HEK293 (cell line): ENCODE results near the gene SPOCK1.

Experiments used
- CTCF ChIA-PET: fragments of 350-600 bp; formaldehyde crosslinking; extraction: SDS; loops from one replicate; lab custom pipeline; 2021; ENCODE audit warnings: antibody characterized with exemption; lab: Yijun Ruan, JAX
- POLR2A ChIA-PET: fragments of 300-600 bp; formaldehyde crosslinking; extraction: SDS; loops from one replicate; lab custom pipeline; 2020; ENCODE audit warnings: antibody characterized with exemption, inconsistent platforms; lab: Yijun Ruan, JAX
- H3K27ac ChIP-seq: fragments of 200-500 bp; sonication (Bioruptor generic); 2 replicates; pipeline ENCODE4 v1.5.1; 2014; ENCODE audit warnings: low read depth, low read length, control low read depth, inconsistent platforms; ENCODE audit errors: extremely low read depth
- H3K36me3 ChIP-seq, 2 experiments: fragments of 200-500 bp in 1 of 2; sonication (Bioruptor generic) in 1 of 2; 1 replicate in 1 of 2; 2 replicates in 1 of 2; pipeline ENCODE4 v1.5.1; 2014 to 2017; ENCODE audit warnings: inconsistent platforms in 2 of 2, low read length in 2 of 2; ENCODE audit not compliant: control insufficient read depth in 2 of 2, insufficient read depth in 1 of 2
- H3K4me1 ChIP-seq: fragments of 200-500 bp; sonication (Bioruptor generic); 2 replicates; pipeline ENCODE4 v1.5.1; 2014; ENCODE audit warnings: mild to moderate bottlenecking, low read length, inconsistent platforms; ENCODE audit not compliant: control insufficient read depth, insufficient read depth
- H3K4me3 ChIP-seq: 2 replicates; pipeline ENCODE4 v1.5.1; 2011; ENCODE audit warnings: low read depth, mild to moderate bottlenecking, control low read depth, low read length, moderate library complexity
- H3K9me3 ChIP-seq: fragments of 200-500 bp; sonication (Bioruptor generic); 2 replicates; pipeline ENCODE4 v1.5.1; 2014; ENCODE audit warnings: low read depth, low read length, inconsistent platforms; ENCODE audit not compliant: control insufficient read depth, insufficient read depth
- CTCF ChIP-seq: fragments of 450-650 bp; formaldehyde crosslinking; IDR thresholded peaks from 2 replicates; pipeline ENCODE4 v1.5.1; 2016; ENCODE audit warnings: missing biosample characterization, missing genetic modification characterization
- PRDM10 ChIP-seq: fragments of 450-650 bp; formaldehyde crosslinking; IDR thresholded peaks from 2 replicates; pipeline ENCODE4 v1.5.1; 2016; ENCODE audit warnings: missing biosample characterization, missing genetic modification characterization
- PRDM2 ChIP-seq: fragments of 450-650 bp; formaldehyde crosslinking; IDR thresholded peaks from 2 replicates; pipeline ENCODE4 v1.5.1; 2016; ENCODE audit warnings: missing biosample characterization, missing genetic modification characterization, borderline replicate concordance
- ZNF19 ChIP-seq: fragments of 450-650 bp; formaldehyde crosslinking; IDR thresholded peaks from 2 replicates; pipeline ENCODE4; 2016; ENCODE audit warnings: missing biosample characterization, missing genetic modification characterization, low read depth
- ZNF302 ChIP-seq: fragments of 450-650 bp; formaldehyde crosslinking; IDR thresholded peaks from 2 replicates; pipeline ENCODE4 v1.5.1; 2016; ENCODE audit warnings: missing biosample characterization, missing genetic modification characterization, low read depth
- ZNF433 ChIP-seq: fragments of 450-650 bp; formaldehyde crosslinking; IDR thresholded peaks from 2 replicates; pipeline ENCODE4 v1.5.1; 2016; ENCODE audit warnings: missing biosample characterization, missing genetic modification characterization, low read depth
- ZNF645 ChIP-seq: fragments of 450-650 bp; formaldehyde crosslinking; IDR thresholded peaks from 2 replicates; pipeline ENCODE4; 2016; ENCODE audit warnings: missing biosample characterization, missing genetic modification characterization
- TF ChIP-seq, protein P1 (sequence below): IDR thresholded peaks from 2 replicates; pipeline ENCODE4 v1.6.1; 2011; ENCODE audit warnings: mild to moderate bottlenecking, low read depth, low read length, borderline replicate concordance
- TF ChIP-seq, protein P2 (sequence below): fragments of 450-650 bp; formaldehyde crosslinking; IDR thresholded peaks from 2 replicates; pipeline ENCODE4 v1.5.1; 2016; ENCODE audit warnings: missing biosample characterization, missing genetic modification characterization

The SPOCK1 gene

GRCh38 chr5:137308311-137308710, 190.8 kb downstream of the SPOCK1 start:
- POLR2A ChIA-PET = no interaction called here
- TF ChIP-seq PRDM10 (tag by site-specific recombination) = no peak
- TF ChIP-seq ZNF645 (tag by site-specific recombination) = no peak
- TF ChIP-seq, all 188 proteins: peak for 0
- CTCF ChIA-PET = no interaction called here

GRCh38 chr5:137306903-137307302, 192.2 kb downstream of the SPOCK1 start:
- no peak for TF ChIP-seq CTCF (tag by site-specific recombination)
- TF ChIP-seq ZNF302 (tag by site-specific recombination) = no peak
- TF ChIP-seq PRDM2 = no peak
- TF ChIP-seq, protein P1, sequence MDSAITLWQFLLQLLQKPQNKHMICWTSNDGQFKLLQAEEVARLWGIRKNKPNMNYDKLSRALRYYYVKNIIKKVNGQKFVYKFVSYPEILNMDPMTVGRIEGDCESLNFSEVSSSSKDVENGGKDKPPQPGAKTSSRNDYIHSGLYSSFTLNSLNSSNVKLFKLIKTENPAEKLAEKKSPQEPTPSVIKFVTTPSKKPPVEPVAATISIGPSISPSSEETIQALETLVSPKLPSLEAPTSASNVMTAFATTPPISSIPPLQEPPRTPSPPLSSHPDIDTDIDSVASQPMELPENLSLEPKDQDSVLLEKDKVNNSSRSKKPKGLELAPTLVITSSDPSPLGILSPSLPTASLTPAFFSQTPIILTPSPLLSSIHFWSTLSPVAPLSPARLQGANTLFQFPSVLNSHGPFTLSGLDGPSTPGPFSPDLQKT = no peak
- TF ChIP-seq, protein P2, sequence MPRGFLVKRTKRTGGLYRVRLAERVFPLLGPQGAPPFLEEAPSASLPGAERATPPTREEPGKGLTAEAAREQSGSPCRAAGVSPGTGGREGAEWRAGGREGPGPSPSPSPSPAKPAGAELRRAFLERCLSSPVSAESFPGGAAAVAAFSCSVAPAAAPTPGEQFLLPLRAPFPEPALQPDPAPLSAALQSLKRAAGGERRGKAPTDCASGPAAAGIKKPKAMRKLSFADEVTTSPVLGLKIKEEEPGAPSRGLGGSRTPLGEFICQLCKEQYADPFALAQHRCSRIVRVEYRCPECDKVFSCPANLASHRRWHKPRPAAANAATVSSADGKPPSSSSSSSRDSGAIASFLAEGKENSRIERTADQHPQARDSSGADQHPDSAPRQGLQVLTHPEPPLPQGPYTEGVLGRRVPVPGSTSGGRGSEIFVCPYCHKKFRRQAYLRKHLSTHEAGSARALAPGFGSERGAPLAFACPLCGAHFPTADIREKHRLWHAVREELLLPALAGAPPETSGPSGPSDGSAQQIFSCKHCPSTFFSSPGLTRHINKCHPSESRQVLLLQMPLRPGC (tag by site-specific recombination) = no peak
- no peak for TF ChIP-seq ZNF19 (tag by site-specific recombination)
- TF ChIP-seq ZNF433 = no peak
- H3K4me3 ChIP-seq = no peak overlapping the region
- CTCF ChIA-PET = interaction anchor here (0.7 to 1.5 kb wide), 2 partner anchors 14 to 269 kb away, joined by 3 to 10 read pairs; no protein-coding TSS in a partner anchor
- H3K9me3 ChIP-seq = no peaks in the 10 kb centered on the region
- no peak overlapping the region for H3K27ac ChIP-seq
- no peaks in the 10 kb centered on the region for H3K4me1 ChIP-seq
- H3K36me3 ChIP-seq = no peaks in the 10 kb centered on the region
- POLR2A ChIA-PET = no interaction called here

More at GRCh38 chr5:137308311-137308710, 190.8 kb downstream of the SPOCK1 start:
- H3K27ac ChIP-seq = no peak overlapping the region
- no peaks in the 10 kb centered on the region for H3K36me3 ChIP-seq
- no peak overlapping the region for H3K4me3 ChIP-seq
- no peaks in the 10 kb centered on the region for H3K9me3 ChIP-seq
- H3K4me1 ChIP-seq = no peaks in the 10 kb centered on the region
